ENCODE data around the gene LRGUK.
"Not testable (repeated sequence)": the region's sequence is repeated elsewhere in the genome, so short reads cannot be mapped to it uniquely, and the experiment has no call there.

LRGUK gene

GRCh38 chr7:134255814-134256213, 128.7 kb downstream of the LRGUK start:
- no peak for DNase-seq

DNA sequence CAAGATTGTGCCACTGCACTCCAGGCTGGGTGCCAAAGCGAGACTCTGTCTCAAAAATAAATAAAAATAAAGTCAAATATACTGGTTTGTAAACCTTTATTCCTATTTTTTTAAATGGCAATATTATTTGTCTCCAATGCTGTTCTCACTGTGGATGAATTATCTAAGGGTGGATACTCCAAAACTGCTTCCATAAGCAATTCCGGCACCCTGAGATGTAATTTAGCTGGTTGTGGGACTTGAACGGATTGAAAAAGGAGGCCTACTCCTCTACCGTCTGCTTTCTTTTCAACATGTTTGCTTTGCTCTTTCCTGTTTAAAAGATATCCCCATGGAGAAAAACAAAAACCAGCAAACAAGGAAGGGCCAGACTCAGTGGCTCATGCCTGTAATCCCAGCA, 135.2 kb downstream of the LRGUK start:
- no peak for DNase-seq

GRCh38 chr7:134276951-134277350, 149.8 kb downstream of the LRGUK start:
- DNase-seq, result no peak

DNA sequence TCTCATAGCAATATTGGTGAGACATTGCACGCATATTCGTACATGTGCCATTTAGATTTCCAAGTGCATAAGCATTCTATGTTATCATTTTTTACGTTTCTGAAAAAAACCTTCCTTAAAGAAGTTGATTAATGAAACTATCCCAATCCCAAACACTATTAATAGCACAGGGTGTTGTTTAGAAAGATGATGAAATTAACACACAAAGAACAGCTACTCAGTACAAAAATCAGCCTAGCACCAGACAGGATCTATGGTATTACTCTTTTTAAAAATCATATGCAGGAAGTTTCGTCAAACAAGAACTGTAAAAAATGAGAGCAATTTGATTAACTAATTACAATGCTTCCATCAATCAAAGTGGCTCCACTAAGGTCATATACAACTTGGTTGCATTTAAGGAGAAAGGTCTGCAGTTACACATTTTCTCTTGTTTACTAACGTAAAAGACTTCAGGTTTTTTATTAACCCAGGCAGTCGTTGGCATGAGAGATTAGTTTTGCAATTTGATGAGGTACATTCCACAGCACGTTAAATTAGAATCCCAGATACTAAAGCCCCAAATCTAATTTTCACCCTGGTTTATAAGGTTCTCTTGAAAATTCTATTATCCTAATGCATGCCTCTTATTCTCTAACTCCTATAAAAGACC, 151.5 kb downstream of the LRGUK start:
- DNase-seq, result no peak

DNA sequence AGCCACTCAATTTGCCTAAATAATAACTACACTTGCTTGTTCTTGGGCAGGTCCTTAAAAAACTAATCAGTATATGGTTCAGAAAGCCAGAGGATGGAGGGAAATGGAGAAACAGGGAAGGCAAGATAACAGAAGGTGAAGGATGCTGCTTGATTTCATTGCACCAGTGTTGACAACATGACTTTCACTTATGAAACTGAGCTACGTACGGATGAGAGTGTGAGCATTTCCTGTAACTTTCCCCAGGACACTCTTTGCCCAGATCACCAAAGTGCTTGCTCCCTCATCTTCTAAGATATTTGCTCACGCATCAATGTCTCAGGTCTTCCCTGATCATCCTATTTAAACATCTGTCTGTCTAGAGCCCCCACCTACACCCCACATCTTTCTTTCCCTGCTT, 152.2 kb downstream of the LRGUK start:
- no peak for DNase-seq

- DNase-seq, result no peak
These were observed 152.8 kb downstream of the LRGUK start for GRCh38 chr7:134279898-134280297.

- no peak for DNase-seq
These were observed 153.4 kb downstream of the LRGUK start for GRCh38 chr7:134280508-134280907.

DNA sequence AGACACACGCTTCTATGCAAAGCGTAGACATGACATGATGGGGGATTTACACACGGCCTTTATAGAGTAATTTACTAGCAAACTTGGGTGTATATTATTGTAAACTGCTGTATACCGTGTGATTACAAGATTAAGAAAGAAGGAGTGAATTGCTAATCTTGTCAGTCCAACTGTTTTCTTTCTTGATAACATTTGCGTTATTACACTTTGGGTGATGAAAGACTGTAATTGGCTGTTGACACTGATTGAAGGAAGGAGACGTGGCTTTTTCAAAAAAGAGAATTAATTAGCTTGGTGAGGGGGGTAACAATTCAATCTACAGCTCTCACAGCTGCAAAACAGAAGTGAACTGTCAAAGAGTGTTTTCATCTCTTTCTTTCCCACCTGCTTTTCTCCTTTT, 156.9 kb downstream of the LRGUK start:
- DNase-seq, result no peak

- no peak for DNase-seq
These were observed 157.8 kb downstream of the LRGUK start for GRCh38 chr7:134284952-134285351.

- no peak for DNase-seq
These were observed 160.9 kb downstream of the LRGUK start for GRCh38 chr7:134287916-134288659.

- no peak for DNase-seq
These were observed 162.3 kb downstream of the LRGUK start for GRCh38 chr7:134289423-134289822.

GRCh38 chr7:134289841-134290240, 162.7 kb downstream of the LRGUK start:
- DNase-seq, result no peak

DNA sequence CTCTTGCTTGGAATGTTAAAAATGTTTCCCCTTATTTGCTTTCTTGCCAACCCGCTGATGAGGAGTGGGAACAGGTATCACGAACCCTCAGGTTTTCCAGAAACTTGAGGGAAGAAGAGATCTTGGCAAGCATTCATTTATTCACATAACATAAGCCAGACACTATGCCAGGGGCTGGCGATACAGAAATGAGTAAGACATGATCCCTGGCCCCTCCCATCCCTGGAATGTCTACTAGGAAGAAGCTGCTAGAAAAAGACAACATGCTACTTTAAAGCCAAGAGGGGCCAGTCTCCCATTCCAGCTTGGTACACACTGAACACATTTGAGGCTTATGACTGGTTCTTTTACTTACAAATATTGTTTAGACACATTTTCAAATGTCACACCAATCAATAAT, 163.1 kb downstream of the LRGUK start:
- no peak for DNase-seq

DNA sequence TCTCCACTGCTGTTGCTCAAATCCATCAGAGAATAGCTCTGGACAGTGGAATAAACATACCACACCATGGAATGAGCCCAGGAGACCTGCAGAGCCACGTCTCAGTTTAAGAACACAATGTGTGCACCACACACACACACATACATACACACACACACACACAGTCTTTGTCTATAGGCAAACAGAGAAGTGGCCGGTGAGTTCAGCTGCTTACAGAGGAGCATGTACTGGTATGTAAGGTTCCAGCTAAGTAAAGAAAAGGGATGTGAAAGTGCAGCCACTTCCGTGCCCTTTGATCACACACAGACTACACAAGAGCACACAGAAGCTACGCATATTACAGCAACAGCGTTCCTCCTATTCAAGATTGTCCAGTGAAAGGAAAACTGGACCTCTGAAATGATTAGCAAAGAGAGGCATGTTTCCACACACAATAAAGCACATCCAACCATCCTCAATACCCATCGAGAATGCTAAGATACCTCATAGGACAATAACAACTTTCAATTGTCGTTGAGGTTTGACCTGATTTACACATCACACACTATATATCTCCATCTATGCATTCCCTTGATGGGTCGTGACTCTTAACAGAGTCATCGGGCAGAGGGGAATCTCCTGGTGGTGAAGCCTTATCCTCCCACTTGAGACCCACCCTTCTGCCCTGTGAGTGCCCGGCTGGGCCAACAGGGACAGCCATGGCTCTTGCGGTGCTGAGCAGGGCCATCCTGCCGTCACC, 166.0 kb downstream of the LRGUK start:
- DNase-seq, result no peak

DNA sequence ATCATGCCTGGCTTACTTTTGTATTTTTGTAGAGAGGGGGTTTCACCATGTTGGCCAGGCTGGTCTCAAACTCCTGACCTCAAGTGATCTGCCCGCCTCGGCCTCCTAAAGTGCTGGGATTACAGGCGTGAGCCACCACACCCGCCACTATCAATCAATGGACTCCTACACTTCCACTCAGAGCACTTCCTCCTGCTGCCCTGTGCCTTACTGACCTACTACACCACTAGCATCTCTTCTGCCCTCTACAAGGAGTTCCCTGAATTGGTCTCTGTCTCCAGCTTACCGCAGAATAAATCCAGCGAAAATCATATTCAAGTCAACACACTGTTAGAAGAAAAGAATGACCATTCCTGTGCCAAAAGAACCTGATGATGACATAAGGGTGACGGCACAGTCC, 168.8 kb downstream of the LRGUK start:
- DNase-seq, result not testable (repeated sequence)

GRCh38 chr7:134297489-134297888, 170.3 kb downstream of the LRGUK start:
- no peak for DNase-seq

- DNase-seq, result no peak
These were observed 172.0 kb downstream of the LRGUK start for GRCh38 chr7:134298902-134299683.

GRCh38 chr7:134300988-134301387, 173.8 kb downstream of the LRGUK start:
- DNase-seq, result no peak

GRCh38 chr7:134301592-134301991, 174.5 kb downstream of the LRGUK start:
- DNase-seq, result no peak

- no peak for DNase-seq
These were observed 175.0 kb downstream of the LRGUK start for GRCh38 chr7:134302120-134302519.

GRCh38 chr7:134307320-134307719, 180.2 kb downstream of the LRGUK start:
- no peak for DNase-seq

- no peak for DNase-seq
These were observed 181.4 kb downstream of the LRGUK start for GRCh38 chr7:134308548-134308947.

GRCh38 chr7:134311807-134312206, 184.7 kb downstream of the LRGUK start:
- no peak for DNase-seq
